PC-3 (cell line): ENCODE data around the gene PARP16.

ENCODE experiments used
- CTCF ChIP-seq: fragments of 300-600 bp; sonication (generic); conservative IDR thresholded peaks from 2 replicates; pipeline ENCODE4 v1.5.1; 2017; ENCODE audit warnings: antibody characterized with exemption, low read depth, mild to moderate bottlenecking, low read length
- EZH2phosphoT487 ChIP-seq: fragments of 300-600 bp; sonication (generic); IDR thresholded peaks from 2 replicates; pipeline ENCODE4 v1.6.1; 2018; ENCODE audit warnings: mild to moderate bottlenecking, antibody characterized with exemption, low read length, borderline replicate concordance

- TF ChIP-seq CTCF = no peak
- TF ChIP-seq EZH2phosphoT487 = no peak
Measured at GRCh38 chr15:65248511-65249255, 38.0 kb downstream of the PARP16 start.
